Measurements from ENCODE around the gene CACNA2D3.
"Not testable (repeated sequence)": the region's sequence is repeated elsewhere in the genome, so short reads cannot be mapped to it uniquely, and the experiment has no call there.

CACNA2D3 gene

DNA sequence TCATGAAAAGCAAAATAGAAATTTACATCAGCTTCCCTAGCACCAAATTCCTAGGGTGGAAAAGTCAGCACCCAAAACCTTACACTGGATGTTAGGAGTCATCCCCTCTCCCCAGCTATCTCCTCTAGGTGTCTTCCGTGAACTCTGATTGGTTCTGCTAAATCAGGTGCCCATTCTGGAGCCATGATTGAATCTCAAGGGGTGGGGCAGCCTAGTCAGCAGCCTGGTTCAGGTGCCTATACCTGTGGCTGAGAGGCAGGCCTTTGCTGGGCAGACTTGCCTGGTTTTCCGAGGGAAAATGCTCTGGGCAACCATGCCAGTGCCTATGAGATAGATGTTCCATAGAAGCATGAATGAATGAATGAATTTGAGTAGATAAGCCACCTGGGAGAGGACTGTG is 468.8 kb downstream of the CACNA2D3 start:
- no peak for DNase-seq

DNA sequence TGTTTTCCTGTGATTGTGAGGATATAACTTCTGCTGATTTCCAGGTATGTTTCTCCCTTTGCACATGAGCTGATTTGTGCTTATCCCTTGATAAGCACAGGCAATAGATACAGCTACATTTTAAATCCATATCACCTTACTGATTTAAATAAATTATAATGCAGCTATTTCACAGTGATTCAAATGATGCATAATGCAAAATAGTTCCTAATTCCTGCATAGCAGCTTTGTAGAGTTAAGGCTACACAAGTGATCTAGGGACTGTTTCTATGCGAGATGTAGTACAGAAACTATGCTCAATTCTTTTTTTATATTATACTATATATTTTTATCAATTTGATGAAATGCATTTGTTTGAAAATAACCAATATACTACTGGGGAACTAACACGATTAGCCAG is 471.3 kb downstream of the CACNA2D3 start:
- DNase-seq: no peak

DNA sequence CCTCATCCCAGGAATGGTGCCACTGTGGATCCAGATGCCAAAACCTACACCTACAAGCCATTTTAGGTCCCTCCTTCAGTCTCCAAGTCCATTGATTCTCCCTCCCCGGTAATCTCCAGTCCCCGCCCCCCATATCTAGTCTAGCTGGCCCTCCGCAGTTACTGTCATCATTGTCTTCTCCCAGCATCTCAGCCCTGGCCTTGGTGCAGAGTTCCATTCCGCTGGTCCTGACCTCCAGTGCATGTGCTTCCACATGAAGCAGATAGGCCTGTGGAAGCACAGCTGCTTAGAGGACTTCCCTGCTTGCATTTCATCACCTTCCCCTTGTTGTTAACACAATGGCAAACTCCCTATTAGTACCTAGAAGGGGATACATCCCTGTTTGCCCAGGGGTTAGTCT is 473.7 kb downstream of the CACNA2D3 start:
- no peak for DNase-seq

DNA sequence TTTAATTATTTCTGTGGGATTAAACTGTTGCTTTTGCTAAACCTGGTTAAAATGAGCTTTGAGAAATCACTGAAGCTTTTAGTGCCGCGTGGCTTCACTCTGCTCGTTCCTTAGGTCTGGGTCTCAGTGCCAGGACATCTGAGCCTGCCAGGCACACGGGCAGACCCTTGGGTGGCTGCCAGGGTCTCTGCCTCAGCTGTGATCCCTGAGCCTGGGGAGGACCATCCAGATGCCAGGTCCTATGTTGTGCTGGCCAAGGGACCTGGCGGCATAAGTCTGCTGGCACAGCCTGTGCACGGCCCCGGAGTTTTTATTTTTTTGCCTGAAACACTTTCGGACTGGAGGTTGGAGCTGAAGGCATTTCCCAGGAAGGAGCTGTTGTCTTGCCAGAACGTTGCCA is 477.4 kb downstream of the CACNA2D3 start:
- DNase-seq: peak; percentile 62

DNA sequence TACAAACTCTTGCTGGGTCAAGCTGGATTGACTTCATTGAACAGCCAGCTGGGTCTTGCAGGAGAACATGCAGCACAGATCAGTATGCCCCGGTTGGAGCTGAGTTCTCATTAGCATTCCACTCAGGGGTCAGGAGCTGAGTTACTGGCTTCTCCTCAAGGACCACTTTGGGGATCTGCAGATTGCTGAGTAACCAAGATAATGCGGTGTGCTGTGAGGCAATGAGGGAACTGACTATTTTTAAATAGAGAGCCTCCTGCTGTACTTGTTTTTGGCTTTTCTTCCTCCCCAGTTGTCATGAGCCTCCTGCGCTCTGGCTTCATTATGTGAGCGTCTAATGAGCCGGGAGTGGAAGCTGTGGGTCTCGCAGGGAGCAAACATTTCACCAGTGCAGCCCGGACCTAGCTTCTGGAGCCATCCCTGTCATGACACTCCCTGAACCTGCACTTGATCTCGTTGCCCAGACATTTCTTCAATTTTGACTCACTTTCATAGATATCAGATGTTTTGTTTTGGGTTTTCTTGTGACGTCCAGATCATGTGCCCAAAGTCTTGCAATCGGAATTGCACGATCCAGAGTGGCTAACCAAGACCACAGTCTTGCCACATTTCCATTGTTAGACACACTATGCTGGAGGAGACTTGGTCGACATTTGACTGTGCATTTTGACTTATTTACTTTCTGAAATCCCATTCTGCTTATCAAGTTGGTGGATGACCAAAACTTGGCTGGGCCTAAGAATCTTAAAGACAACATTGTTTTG is 478.3 kb downstream of the CACNA2D3 start:
- DNase-seq: no peak

DNA sequence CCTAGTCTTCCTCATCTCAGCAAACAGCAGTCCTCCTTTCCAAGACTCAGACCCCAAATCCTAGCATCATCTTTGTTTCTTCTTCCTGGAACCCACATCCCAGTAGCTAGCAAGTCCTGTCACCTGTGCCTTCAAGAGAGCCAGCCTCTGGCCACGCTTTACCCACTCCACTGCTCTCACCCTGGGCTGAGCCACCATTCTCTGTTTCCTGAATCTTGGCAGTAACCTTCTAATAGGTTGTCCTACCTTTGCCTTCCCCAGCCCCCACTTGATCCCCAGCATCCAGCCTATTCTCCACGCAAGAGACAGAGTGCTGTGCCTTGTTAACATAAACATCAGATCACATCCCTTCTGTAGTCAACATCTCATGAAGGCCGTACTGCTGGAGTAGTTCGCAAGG is 482.1 kb downstream of the CACNA2D3 start:
- DNase-seq: no peak

DNA sequence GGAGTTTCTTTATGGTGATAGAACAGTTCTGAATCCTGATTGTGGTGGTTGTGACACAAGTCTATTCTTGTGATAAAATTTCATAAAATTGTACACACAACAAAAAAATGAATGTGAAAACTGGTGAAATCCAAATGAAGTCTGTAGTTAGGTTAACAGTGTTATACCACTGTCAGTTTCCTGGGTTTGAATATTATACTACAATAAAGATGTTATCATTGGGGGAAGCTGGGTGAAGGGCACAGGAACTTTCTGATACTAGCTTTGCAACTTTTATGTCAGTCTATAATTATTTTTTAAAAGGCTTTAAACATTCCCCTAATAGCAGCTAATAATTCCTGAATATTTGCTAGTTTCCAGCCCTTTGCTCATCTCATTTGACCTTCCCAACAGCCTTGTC is 485.7 kb downstream of the CACNA2D3 start:
- DNase-seq: no peak

DNA sequence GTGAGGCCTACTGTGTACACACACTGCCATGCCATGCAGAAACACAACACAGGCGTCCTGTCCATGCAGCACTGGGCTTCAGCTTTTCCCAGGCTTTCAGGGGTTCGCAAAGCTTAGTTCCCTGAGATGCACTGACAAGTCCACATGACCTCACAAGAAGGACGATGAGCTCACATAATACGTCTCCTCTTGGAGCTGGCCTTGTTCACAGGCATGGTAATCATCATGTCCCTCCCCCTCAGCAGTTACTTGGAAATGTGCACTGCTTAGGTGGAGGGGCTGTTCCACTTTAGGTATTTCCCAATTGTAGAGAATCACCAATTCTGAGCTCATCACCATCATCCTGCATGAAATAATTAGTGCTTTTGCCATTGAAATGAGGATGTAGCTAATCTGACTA is 496.7 kb downstream of the CACNA2D3 start:
- no peak for DNase-seq

DNA sequence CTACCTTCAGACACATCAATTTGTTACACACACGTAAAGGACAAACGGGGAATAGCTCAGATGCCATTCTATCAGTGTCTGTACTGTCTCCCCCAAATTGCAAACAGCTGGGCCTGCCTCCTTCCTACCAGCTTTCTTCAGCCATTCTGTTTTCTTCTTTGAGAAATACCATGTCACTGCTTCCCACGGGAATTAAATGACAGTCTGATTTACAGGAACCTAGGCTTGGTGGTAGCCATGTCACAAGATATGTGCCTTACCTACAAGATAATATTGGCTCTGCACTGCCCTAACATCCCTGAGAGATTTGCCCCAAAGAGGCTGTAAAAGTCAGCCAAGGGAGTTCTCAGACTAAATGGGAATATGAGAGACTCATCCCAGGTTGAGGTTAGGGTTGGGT is 497.2 kb downstream of the CACNA2D3 start:
- DNase-seq: no peak

DNA sequence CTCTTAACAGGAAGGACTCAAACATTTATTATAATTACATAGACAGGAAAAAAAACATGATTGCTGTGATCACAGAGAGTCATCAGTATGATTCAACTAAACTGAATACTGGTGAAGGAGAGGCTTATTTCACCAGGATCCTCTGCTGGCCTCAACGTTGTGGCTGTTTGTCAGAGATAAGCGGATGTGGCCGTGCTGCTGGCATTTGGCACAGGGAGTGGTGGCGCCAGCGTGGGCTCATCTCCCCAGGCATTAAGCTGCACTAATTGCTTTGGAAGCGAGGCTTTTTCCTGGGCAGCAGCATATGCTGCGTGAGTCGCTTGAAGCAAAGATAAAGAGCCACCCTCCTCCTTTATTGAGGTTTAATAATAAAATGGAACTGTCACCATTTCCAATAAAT is 498.8 kb downstream of the CACNA2D3 start:
- DNase-seq: no peak

DNA sequence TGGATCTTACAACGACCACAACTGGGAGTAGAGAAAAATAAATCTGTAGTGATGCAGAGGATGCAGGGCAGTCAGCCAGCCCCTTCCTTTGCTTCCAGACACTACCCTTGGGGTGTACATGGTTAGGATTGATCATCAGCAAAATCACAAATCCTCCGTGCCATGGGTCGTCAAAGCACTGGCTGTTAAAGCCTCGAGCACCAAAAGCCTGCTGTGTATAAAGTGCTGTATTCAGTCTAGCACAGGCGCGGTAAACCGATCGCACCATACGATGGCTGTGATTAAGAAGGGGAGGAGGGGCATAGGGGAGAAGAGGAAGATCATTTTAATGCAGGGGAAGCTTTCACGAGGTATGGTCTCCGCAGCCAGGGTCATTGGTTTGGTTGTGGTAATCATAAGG is 500.3 kb downstream of the CACNA2D3 start:
- no peak for DNase-seq

DNA sequence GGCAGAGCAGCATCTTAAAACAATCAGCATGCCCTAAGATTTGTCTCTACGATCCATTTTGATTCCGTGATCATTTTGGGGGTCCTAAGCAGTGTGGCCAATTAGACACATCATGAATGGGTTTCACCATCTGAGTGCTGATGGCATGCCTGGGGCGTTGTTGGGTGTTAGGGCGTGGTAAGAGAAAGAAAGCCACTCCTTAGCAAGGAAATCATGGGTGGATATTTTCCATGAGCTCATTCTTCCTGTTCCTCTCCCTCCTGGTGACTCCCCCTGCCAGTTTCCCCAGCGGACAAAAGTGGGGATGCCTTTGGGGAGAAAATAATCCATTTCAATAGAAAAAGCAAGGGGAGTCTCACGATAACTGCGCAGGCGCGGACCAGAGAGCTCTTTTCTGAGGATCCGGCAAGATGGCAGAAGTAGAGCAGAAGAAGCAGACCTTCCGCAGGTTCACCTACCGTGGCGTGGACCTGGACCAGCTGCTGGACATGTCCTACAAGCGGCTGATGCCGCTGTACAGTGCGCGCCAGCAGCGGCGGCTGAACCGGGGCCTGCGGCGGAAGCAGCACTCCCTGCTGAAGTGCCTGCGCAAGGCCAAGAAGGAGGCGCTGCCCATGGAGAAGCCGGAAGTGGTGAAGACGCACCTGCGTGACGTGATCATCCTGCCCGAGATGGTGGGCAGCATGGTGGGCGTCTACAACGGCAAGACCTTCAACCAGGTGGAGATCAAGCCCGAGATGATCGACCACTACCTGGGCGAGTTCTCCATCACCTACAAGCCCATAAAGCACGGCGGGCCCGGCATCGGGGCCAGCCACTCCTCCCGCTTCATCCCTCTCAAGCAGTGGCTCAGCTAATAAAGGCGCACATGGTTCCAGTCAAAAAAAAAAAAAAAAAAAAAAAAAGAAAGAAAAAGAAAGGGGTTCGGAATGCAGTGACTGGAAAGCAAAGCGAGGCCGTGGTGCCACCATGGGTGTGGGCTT is 503.7 kb downstream of the CACNA2D3 start:
- DNase-seq: no peak

DNA sequence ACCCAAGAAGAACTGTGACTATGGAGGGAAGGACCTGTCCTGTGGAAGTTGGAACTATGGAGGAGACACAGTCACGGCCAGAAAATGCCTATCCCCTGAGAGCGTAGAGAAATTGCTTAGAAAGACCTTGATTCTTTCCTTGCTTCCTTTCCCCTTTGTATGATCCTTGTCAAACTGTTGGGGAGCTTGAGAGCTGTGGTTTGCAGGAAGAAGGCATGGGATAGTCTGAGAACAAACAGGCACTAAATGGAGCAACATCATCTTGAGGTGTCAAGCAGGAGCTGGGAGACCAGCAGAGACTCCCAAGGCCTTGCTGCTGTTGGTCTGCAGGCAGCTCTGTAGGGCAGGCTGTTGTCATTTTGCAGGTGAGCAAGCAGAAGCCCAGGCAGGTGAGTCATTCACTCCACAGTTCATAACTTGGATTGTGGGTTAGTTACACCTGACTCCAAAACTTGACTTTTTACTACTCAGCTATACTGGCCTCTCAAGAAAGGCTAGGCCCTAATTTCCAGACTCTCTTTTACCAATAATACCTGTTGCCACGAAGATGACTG is 506.6 kb downstream of the CACNA2D3 start:
- DNase-seq: no peak

DNA sequence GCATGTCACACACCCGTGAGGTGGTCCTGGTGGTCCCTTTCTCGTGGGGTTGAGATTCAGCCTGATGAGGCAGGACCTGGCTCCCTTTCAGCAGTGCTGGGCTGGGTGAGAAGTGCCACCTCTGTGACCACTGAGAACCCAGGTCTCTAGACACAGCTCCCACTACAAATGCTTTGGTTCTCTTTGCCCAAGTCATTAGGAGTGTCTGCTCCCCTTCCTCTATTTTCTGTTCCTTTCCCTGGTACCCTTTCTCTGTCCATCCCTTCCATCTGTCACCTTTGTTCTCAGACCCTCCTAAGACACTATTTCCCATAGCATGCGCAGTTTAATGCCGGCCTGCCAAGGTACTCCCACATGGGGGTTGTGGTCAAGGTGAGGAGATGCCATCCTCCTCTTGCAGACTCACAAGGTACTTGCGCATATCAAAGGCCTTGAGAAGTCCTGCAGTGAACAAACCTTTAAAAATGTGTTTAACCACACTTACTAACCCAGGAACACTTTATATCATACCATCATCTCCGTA is 507.8 kb downstream of the CACNA2D3 start:
- DNase-seq: no peak

DNA sequence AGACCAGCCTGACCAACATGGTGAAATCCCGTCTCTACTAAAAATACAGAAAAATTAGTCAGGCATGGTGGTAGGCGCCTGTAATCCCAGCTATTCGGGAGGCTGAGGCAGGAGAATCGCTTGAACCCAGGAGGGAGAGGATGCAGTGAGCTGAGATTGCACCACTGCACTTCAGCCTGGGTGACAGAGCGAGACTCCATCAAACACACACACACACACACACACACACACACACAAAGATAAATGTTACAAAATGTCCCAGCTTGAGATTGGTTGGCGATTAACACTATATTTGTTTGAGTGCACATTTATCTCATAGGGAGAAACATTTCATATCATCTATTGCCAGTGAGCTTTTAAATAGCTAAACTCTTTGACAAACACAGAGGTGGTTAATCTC is 508.6 kb downstream of the CACNA2D3 start:
- not testable (repeated sequence) for DNase-seq

DNA sequence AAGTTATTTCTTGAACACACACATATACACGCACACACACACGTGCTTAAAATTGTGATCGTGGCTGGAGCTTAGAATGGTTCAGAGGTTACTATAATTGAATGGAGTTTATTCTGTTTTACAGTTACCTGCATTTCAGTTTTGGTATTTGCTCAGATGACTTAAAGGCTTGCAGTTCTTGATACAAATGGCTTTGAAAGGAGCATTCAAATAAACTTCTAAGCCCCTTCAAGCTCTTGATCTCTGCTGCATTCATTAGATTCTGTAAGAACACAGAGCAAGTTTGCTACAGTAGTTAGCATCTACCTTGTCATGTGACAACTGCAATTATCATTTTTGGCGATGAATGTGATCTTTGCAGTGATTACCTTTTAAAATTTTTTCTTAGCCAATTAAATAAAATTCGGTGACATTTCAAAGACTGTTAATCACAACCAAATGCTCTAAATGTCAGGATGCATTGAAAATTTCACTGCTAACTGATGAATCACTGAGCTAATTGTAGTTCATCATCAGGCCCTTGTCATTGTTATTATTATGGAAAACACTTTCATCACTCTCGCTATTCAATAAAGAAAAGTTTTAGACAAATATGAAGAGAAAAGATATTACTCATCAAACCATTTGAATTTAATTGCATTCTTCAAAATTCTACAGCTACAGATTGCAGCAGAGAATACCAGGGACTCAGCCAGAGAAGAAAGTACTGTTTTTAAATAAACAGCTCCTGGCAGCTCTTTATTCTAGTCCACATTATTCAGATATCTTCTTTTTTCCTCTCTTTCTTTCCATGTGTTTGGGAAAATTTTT is 509.4 kb downstream of the CACNA2D3 start:
- no peak for DNase-seq

DNA sequence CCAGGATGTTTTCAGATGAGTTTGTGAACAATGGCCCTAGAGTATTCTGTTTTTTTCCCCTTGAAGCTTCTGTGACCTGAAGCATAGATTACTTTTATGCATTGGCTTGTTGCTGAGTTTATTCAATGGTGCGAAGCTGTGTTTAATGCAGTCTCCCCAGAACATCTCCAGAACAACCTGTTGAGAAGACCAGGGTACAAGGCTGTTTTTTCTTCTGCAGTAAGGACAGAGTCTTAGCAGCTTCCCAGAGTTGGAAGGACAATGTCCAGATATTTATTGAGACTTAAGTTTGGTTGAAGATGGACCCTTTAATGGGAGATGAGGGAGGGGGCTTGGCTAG is 509.9 kb downstream of the CACNA2D3 start:
- DNase-seq: no peak

DNA sequence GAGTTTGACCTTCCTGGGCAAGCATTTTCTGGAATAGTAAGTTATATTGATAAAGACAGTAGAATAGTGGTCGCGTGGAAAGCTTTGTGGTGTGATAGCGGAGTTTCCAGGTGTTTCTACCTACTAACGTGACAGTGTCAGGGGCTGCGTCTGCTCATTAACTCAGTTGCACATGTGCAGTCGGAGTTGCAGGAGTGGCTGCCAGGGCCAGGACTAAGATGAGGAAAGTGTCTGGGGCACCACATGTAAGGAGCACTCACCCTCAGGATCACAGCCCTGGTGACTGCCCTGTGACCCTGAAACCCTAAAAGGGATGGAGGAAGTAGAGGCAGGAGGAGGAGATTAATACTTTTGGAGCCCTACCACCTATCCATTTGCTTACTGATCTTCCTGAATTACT is 510.5 kb downstream of the CACNA2D3 start:
- no peak for DNase-seq

DNA sequence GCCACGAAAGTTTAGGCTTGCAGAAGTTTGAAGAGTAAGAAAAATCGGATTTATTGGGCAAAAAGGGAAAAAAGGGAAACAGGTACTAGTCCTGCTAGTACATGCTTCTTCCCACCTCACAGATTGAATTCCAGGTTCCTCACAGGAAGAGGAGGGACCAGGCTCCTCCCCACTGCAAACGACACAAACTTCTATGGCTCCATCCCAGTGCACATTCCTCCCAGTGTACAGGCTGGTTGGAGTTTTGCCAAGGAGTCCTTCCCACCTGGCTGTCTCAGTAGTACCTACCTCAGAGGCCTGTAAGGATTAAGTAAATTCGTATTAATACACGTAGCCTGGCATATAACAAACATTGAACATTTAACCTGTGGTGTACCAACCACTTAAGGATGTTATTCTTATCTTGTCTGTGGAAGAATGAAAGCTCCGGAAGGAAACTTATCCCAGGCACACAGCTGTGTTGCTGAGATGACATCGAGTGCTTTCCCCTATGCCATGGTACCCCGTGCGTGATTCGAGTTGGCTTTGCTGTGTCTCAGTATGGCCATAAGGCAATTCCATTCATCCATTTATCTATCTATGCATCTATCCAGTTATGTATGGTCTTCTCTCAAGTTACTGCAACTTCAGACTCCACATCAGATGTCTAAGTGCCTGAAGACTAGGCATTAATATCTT is 511.2 kb downstream of the CACNA2D3 start:
- no peak for DNase-seq

DNA sequence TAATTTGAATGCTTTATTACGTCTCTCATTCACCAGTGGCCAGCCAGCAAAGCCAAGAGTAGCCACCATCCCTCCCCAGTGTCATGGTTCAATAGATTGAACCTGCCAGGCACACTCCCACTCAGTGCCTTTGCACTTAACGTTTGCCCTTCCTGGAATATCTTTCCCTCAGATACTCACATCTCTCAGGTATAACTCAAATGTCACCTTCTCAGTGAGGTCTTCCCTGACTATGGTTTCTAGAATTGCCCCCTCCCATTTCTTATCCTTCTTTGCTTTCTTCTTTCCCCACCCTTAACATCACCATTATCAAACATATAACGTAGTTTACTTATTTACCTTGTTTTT is 511.7 kb downstream of the CACNA2D3 start:
- no peak for DNase-seq

DNA sequence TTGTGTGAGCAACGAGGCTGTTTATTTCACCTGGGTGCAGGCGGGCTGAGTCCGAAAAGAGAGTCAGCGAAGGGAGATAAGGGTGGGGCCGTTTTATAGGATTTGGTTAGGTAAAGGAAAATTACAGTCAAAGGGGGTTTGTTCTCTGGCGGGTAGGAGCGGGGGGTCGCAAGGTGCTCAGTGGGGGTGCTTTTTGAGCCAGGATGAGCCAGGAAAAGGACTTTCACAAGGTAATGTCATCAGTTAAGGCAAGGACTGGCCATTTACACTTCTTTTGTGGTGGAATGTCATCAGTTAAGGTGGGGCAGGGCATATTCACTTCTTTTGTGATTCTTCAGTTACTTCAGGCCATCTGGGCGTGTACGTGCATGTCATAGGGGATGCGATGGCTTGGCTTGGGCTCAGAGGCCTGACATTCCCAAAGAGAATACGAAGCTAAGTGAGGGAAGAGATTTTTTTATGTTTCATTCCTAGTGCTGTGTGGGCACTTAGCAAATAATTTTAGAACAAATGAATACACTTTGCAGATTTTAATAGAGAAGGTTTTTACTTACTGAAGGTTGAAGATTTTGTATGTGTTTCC is 517.5 kb downstream of the CACNA2D3 start:
- DNase-seq: not testable (repeated sequence)
